Fibroblast of lung (primary cell): ENCODE results near the gene TOP3A.

Experiments
- CTCF ChIP-seq, 2 donors: IDR thresholded peaks in 1 of 2; conservative IDR thresholded peaks in 1 of 2; 1 replicate in 1 of 2; 2 replicates in 1 of 2; pipeline ENCODE4 v1.5.1; 2011 to 2012; ENCODE audit warnings: low read length in 2 of 2, control low read depth in 1 of 2, inconsistent platforms in 1 of 2, low read depth in 1 of 2, mild to moderate bottlenecking in 1 of 2
- EZH2 ChIP-seq: IDR thresholded peaks from 2 replicates; pipeline ENCODE4 v1.5.1; 2012; ENCODE audit warnings: low read length, control low read depth, mild to moderate bottlenecking; ENCODE audit errors: missing control alignments

DNA sequence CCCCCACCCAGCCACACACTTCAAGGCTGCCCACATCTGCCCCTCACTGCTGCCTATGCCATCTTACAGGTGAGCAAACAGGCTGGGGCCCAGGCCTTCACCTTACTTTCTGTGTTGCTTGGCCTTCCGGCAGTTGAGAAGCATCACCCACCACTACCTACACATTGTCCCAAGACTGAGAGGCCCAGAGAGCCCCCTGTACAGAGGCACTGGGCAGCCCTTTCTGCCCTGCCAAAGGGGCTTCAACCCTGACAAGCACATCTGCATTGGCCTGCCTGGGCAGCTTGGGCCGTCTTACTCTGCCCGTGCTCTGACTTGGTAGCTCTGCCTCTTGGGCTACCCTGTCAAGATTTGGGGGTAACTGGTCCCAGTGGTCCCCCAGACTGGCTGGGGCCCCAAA lies 53.1 kb downstream of the TOP3A start:
- TF ChIP-seq CTCF (conservative IDR thresholded peaks at IDR 0.05 in 1 of 2, IDR thresholded peaks at IDR 0.05 in 1 of 2; ENCODE audit: low read depth in 1 of 2, low read length in 2 of 2) (no peak), EZH2 (no peak)
